HEK293T (cell line): ENCODE data around the gene RPS19.

Source experiments
- ARNT ChIP-seq: fragments of 450-650 bp; IDR thresholded peaks from 2 replicates; pipeline ENCODE4 v1.6.1; 2017; ENCODE audit warnings: mild to moderate bottlenecking
- BHLHE40 ChIP-seq: fragments of 450-650 bp; IDR thresholded peaks from 2 replicates; pipeline ENCODE4 v1.6.1; 2016; ENCODE audit warnings: mild to moderate bottlenecking, moderate library complexity, borderline replicate concordance
- FOXA1 ChIP-seq: fragments of 450-650 bp; IDR thresholded peaks from 2 replicates; pipeline ENCODE4 v1.6.1; 2016; ENCODE audit warnings: mild to moderate bottlenecking
- FOXM1 ChIP-seq: fragments of 450-650 bp; IDR thresholded peaks from 2 replicates; pipeline ENCODE4 v1.6.1; 2017; ENCODE audit warnings: mild to moderate bottlenecking, borderline replicate concordance
- L3MBTL2 ChIP-seq: fragments of 450-650 bp; conservative IDR thresholded peaks from 2 replicates; pipeline ENCODE4 v1.6.1; 2016; ENCODE audit warnings: mild to moderate bottlenecking
- LEF1 ChIP-seq: fragments of 450-650 bp; IDR thresholded peaks from 2 replicates; pipeline ENCODE4 v1.6.1; 2017; ENCODE audit warnings: mild to moderate bottlenecking, borderline replicate concordance
- SP1 ChIP-seq: fragments of 450-650 bp; IDR thresholded peaks from 2 replicates; pipeline ENCODE4 v1.6.1; 2017
- TARDBP ChIP-seq: fragments of 450-650 bp; IDR thresholded peaks from 2 replicates; pipeline ENCODE4 v1.6.1; 2016
- ZNF384 ChIP-seq: fragments of 450-650 bp; IDR thresholded peaks from 2 replicates; pipeline ENCODE4 v1.6.1; 2016

GRCh38 chr19:41917676-41918075, 57.6 kb downstream of the RPS19 start:
- TF ChIP-seq SP1: no peak
- no peak for TF ChIP-seq FOXA1
- TF ChIP-seq LEF1: no peak
- TF ChIP-seq ZNF384: no peak
- no peak for TF ChIP-seq BHLHE40
- TF ChIP-seq TARDBP: no peak
- TF ChIP-seq L3MBTL2: no peak
- no peak for TF ChIP-seq FOXM1
- TF ChIP-seq ARNT: no peak
